Brain pericyte (primary cell): ENCODE results near the gene RCOR1.

Experiments used
- DNase-seq: peaks from one replicate; pipeline ENCODE4 v3.0.0-alpha.2; 2012; ENCODE audit warnings: low read depth, low spot score

RCOR1 gene

DNA sequence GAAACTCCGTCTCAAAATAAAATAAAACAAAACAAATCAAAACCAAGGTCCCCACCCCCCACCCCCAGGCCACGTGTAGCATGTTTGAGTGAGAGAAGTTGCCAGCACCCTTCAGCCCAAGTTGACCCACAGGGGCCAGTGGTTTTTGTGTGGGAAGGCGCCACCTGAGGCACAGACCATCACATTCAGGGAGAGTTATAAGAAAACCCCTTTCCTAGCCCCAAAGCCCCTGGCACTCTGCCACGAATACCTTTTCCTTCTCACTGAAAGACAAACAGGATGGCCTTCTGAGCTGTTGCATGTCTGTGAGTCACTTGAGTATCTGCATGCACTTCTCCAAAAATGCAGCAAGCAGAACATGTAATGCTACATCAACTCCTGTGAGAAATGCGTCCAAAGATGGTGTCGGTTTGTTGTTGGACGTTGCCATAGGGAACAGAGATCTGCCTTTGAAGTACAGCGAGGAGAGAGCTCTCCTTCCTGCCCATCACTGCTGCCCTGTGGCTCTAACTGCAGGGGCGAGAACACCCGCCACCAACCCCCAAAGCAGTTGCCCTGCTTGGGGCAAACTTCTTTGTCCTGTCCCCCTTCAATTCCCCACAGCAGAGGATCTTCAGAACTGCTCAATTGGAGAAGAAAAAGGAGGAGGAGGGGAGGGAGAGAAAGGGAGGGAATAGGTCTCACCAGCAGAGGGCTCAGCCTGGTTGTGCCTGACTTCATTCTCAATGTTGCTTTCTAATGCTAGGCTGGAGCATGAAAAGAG, 182.1 kb downstream of the RCOR1 start:
- peak; percentile 52 for DNase-seq

DNA sequence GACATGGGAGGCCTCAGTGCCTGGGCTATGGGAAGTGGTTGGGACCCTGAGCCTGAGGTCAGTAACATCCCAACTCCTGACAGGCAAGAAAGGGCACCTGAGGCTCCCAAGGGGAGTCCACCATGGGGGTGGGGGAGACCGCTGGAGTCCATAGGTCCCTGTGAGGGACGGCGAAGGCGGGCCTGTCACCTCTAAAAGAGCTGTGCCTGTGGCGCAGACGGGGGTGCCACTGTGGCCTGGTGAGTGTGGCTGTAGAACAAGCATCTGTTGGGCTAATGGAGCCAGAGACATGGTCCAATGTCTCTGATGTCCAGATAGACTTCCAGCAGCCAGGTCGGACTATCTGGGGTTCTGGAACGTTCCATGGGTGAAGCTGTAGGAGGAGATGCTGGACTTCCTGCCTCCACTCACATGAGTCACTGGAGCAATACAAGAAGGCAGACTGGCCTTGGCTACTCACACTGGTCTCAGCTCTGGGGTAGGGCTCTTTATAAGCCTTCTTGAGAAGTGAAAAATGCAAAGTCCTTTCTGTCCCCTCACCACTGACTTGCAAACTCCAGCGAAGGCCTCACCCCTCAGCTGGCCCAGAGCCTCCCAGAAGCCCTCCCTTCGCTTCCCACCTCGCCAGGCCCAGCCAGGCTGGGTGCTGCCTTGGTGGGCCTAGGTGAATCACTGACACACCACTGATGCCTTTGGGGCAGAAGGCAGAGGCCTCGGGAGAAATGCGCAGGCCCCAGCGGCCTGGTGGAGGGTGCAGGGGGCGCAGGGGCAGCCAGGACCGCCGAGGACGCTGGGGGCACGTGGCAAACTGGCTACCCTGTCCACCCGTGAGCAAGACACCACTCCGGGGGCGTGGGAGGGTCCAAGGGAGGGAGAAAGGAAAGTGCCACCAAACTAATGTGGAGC, 183.7 kb downstream of the RCOR1 start:
- DNase-seq: no peak

DNA sequence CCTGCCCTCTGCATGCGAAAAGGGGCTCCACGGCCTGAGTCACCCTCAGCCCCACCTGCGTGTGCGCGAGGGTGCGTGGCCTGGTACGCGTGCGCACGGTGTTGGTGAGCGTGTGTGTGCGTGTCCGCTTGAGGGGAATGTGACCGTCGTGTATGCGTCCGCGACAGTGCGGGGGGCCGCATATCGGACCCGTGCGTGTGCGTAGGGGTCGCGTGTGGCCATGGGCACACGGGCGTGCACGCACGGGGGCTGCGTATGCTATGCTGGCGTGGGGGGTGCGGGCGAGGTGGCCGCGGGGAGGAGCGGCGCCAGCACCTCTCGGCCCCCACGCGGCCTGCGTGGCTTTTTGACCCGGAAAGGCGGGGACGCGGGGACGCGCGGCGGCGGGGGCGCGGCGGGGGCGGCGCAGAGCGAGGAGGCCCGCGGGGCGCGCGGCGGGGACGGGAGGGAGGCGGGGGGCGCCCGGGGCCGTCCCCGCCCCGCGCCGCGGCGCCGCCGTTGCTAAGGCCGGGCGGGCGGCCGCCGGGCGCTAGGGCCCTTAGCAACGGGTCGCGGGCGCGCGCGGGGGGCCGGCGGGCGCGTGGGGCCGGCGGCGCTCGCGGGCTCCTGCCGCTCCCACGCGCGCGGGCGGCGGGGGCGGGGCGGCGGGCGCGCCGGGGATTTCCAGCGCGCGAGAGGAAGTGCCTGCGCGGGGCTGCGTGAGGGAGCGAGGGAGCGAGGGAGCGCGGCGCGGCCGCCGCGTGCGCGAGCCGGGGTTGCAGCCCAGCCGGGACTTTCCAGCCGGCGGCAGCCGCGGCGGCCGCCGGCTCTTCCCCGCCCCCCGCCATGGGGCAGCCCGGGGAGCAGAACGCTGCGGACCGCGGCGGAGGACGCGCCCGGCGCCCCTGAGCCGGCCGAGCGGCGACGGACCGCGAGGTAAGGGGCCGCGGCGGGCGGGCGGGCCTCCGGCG, 184.6 kb downstream of the RCOR1 start, which contains the start of gene TRAF3:
Gene TRAF3 (plus strand): TSS at position 689 of the 950 bp plus-strand sequence. CDS start 92,753 bp downstream, outside the sequence.
- no peak for DNase-seq

DNA sequence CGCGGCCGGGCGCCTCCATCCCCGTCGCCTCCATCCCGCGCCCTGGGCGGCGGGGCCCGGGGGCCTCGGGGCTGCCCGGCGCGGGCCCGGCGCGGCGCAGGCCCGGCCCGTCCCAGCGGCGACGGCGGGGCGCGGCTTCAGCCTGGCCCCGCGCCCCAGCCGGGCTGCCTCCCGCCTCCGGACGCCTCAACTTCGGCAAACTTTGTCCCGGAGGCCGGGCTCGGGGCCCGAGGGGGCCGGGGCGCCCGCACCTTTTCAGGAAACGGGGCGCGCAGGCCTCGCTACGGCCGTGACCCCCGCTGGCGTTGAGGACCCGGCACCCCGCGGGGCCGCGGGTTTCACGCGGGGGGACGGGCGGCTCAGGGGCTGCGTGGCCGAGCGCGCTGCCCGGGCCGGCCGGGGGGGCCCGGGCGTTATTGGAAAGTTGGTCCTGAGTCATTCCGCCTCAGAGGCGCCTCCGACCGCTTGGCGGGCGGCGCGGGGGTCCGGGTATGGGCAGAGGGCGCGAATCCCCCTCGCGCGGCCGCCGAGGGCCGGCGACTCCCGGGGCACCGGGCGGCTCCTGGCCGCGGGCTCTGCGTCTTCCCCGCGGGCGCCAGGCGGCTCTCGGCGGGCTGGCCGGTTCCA, 185.4 kb downstream of the RCOR1 start:
- DNase-seq: no peak

DNA sequence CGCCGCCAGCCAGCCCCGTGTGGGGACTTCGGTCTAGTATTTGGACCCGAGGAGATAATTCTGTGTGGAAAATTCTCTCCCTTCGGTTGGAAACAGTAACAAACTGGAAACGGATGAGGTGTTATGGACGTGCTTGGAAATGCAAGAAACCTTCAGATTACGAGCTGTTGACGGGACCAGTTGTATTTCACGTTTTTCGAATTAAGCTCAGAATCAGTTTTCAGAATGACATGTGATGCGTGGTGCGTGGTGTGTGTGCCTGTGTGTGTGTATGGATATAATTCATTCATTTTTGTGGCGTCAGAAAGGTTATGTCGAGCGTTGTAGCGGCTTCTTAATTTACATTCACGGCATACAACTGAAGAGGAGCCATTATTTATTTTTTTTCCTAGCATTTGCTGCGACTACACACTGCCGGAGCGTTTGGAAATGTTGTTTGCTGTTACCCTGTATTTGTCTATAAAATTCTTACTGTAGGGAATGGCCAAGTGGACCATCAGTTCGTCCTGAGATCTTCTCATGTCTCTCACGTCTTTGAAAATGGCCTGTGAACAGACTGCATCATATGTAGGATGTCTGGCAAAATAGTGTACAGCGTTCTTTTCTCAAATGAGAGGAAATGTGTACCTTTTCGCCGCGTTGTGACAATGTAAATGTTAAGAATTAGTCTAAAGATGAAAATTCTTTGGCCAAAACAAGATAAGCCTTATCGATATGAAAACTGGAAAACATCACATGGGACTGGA, 186.1 kb downstream of the RCOR1 start:
- no peak for DNase-seq

DNA sequence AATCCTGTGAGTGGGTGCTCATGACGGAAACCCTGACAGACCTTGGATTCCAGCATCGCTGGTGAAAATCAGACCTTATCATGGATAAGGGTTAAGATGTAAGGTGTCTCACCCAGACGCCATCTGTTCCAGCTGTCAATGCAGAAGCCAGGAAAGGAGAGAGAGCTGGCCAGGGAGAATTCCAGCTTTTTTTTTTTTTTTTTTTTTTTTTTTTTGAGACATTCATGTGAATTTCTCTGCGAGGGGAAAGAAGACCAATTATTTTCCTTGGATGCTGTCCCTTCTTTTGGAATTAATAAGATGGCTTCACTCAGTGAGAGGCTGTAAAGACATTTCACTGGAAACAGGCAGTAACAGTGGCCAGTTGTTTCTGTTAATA, 186.6 kb downstream of the RCOR1 start:
- no peak for DNase-seq

DNA sequence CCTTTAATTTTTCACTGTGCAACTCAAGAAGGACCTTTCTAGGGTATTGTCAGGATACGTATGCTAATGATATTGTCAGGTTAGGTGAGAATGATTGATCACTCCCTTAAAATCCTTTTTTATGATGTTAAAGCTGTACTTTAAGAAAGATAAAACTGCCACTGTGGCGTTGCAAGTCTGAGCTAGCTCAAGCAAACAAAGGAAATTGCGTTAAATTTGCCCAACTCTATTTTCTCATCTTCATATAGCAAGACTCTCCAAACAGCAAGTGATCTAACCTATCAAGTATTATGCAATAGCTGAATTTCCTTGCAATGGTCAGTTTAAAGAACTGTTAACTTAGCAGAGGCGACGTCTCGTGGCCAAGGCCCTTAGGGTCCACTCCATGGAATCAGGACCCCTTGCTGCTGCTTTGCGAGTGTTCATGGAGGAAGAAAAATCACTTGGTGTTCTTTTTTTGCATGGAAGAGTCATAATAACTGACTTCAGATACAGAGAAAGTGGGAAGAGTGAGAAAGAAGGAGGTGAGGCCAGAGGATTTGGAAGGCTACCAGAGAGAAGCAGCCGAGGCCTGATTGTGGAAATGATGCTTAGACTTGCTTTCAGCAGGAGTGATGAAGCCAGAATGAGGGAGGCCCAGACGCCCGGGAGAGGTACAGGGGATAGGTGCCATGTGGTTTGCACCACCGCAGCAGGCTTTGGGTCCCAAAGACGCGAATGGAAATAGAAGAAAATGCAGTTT, 187.3 kb downstream of the RCOR1 start:
- DNase-seq: no peak
